MM.1S (cell line): ENCODE results near the gene WFDC6.

Experiments
- DNase-seq: peaks from one replicate; pipeline ENCODE4 v3.0.0-alpha.2; 2015
- H2AFZ ChIP-seq: fragments of 300-600 bp; sonication (generic); 2 replicates; pipeline ENCODE4 v1.6.0; 2016; ENCODE audit warnings: antibody characterized with exemption, low read length
- H3F3A ChIP-seq: fragments of 300-600 bp; sonication (generic); 2 replicates; pipeline ENCODE4 v1.6.1; 2016; ENCODE audit warnings: mild to moderate bottlenecking, antibody characterized with exemption, low read length, moderate library complexity, mixed read lengths; ENCODE audit not compliant: insufficient read depth
- H3K27ac ChIP-seq: fragments of 300-600 bp; sonication (generic); 2 replicates; pipeline ENCODE4 v1.5.1; 2016; ENCODE audit warnings: mild to moderate bottlenecking, low read length
- H3K27me3 ChIP-seq: fragments of 300-600 bp; sonication (generic); replicated peaks from 2 replicates; pipeline ENCODE4 v1.6.0; 2016; ENCODE audit warnings: low read length; ENCODE audit not compliant: insufficient read depth
- H3K36me3 ChIP-seq: fragments of 300-600 bp; sonication (generic); replicated peaks from 2 replicates; pipeline ENCODE4 v1.6.1; 2016; ENCODE audit warnings: mild to moderate bottlenecking, low read length, mixed read lengths; ENCODE audit not compliant: insufficient read depth
- H3K4me1 ChIP-seq: fragments of 300-600 bp; sonication (generic); 2 replicates; pipeline ENCODE4 v1.6.1; 2016; ENCODE audit warnings: low read length, mixed read lengths
- H3K4me2 ChIP-seq: fragments of 300-600 bp; sonication (generic); 2 replicates; pipeline ENCODE4 v1.6.0; 2016; ENCODE audit warnings: low read depth, low read length
- H3K4me3 ChIP-seq: fragments of 300-600 bp; sonication (generic); 2 replicates; pipeline ENCODE4 v1.5.1; 2016; ENCODE audit warnings: low read length, mixed read lengths
- H3K79me2 ChIP-seq: fragments of 300-600 bp; sonication (generic); 2 replicates; pipeline ENCODE4 v1.6.1; 2016; ENCODE audit warnings: mixed run types, low read length, mixed read lengths
- H3K9ac ChIP-seq: fragments of 300-600 bp; sonication (generic); 2 replicates; pipeline ENCODE4 v1.6.1; 2016; ENCODE audit warnings: low read length, mixed read lengths
- H3K9me2 ChIP-seq: fragments of 300-600 bp; sonication (generic); replicated peaks from 2 replicates; pipeline ENCODE4 v1.6.1; 2016; ENCODE audit warnings: mild to moderate bottlenecking, low read length, mixed read lengths; ENCODE audit not compliant: insufficient read depth
- H3K9me3 ChIP-seq: fragments of 300-600 bp; sonication (generic); replicated peaks from 2 replicates; pipeline ENCODE4 v1.6.1; 2016; ENCODE audit warnings: mild to moderate bottlenecking, low read length, mixed read lengths; ENCODE audit not compliant: insufficient read depth
- H4K20me1 ChIP-seq: fragments of 300-600 bp; sonication (generic); 2 replicates; pipeline ENCODE4 v1.6.1; 2016; ENCODE audit warnings: mild to moderate bottlenecking, low read length, moderate library complexity, mixed read lengths; ENCODE audit not compliant: insufficient read depth
- EZH2 ChIP-seq: fragments of 300-600 bp; sonication (generic); optimal IDR thresholded peaks from 2 replicates; pipeline ENCODE3; 2017; ENCODE audit warnings: low read depth, mild to moderate bottlenecking, antibody characterized with exemption, low read length, mixed read lengths
- EZH2phosphoT487 ChIP-seq: fragments of 300-600 bp; sonication (generic); IDR thresholded peaks from 2 replicates; pipeline ENCODE4 v1.6.1; 2018; ENCODE audit warnings: antibody characterized with exemption, low read length
- TF ChIP-seq, protein P1 (sequence below): fragments of 300-600 bp; sonication (generic); IDR thresholded peaks from 2 replicates; pipeline ENCODE4 v1.5.1; 2016; ENCODE audit warnings: antibody characterized with exemption, low read length, mixed read lengths

WFDC6 gene

DNA sequence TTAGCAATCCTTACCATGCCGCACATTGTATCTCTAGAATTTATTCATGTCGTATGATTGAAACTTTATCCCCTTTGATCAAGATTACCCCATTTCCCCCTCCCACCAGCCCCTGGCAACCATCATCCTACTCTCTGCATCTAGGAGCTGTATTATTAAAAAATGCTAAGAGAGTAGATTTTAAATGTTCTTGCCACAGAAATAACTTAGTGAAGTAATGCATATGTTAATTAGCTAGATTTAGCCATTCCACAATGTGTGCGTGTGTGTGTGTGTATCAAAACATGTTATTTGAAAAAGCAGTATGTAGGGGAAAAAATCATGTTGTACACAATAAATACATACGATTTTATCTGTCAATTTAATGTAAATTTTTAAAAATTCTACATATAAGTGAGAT is 12.0 kb downstream of the WFDC6 start:
- TF ChIP-seq EZH2 = no peak
- TF ChIP-seq EZH2phosphoT487 = no peak
- TF ChIP-seq, protein P1, sequence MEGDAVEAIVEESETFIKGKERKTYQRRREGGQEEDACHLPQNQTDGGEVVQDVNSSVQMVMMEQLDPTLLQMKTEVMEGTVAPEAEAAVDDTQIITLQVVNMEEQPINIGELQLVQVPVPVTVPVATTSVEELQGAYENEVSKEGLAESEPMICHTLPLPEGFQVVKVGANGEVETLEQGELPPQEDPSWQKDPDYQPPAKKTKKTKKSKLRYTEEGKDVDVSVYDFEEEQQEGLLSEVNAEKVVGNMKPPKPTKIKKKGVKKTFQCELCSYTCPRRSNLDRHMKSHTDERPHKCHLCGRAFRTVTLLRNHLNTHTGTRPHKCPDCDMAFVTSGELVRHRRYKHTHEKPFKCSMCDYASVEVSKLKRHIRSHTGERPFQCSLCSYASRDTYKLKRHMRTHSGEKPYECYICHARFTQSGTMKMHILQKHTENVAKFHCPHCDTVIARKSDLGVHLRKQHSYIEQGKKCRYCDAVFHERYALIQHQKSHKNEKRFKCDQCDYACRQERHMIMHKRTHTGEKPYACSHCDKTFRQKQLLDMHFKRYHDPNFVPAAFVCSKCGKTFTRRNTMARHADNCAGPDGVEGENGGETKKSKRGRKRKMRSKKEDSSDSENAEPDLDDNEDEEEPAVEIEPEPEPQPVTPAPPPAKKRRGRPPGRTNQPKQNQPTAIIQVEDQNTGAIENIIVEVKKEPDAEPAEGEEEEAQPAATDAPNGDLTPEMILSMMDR = no peak
- Histone ChIP-seq H3K4me3 (no peak overlapping the region), H3K79me2 (no peaks in the 10 kb centered on the region), H3K9me3 (no peaks in the 10 kb centered on the region), H2AFZ (no peak overlapping the region), H3F3A (no peaks in the 10 kb centered on the region), H3K4me2 (no peak overlapping the region), H3K9ac (no peak overlapping the region), H3K36me3 (no peaks in the 10 kb centered on the region), H3K27me3 (no peaks in the 10 kb centered on the region), H3K27ac (no peak overlapping the region), H3K9me2 (no peaks in the 10 kb centered on the region), H4K20me1 (no peaks in the 10 kb centered on the region), H3K4me1 (no peaks in the 10 kb centered on the region)
- DNase-seq = no peak

DNA sequence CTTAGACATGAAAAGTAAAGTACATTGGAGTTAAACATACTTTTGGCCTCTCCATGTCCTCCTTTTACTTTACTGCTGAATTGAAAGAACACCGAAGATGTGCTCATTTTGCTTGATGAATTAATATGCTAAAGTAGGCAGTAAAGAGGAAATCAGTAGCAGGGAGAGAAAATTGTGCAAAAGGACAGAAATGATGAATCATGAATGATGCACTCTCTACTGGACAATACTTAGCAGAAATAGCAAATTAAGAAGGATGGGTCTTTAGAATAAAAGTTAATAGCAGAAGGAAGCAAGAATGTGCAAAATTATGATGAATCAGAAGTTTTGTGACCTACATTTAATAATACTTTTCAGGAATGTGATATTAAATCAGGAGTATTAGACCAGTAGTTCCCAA is 15.5 kb downstream of the WFDC6 start:
- H3K9ac ChIP-seq = no peak overlapping the region
- H2AFZ ChIP-seq = no peak overlapping the region
- H3K79me2 ChIP-seq = no peaks in the 10 kb centered on the region
- no peaks in the 10 kb centered on the region for H3F3A ChIP-seq
- no peaks in the 10 kb centered on the region for H3K9me2 ChIP-seq
- no peaks in the 10 kb centered on the region for H4K20me1 ChIP-seq
- H3K9me3 ChIP-seq = no peaks in the 10 kb centered on the region
- no peak overlapping the region for H3K27ac ChIP-seq
- no peak overlapping the region for H3K4me2 ChIP-seq
- H3K4me3 ChIP-seq = no peak overlapping the region
- no peaks in the 10 kb centered on the region for H3K4me1 ChIP-seq
- H3K36me3 ChIP-seq = no peaks in the 10 kb centered on the region
- no peak for DNase-seq
- no peaks in the 10 kb centered on the region for H3K27me3 ChIP-seq
- TF ChIP-seq EZH2phosphoT487 (no peak), EZH2 (no peak)
- TF ChIP-seq, protein P1 = no peak

DNA sequence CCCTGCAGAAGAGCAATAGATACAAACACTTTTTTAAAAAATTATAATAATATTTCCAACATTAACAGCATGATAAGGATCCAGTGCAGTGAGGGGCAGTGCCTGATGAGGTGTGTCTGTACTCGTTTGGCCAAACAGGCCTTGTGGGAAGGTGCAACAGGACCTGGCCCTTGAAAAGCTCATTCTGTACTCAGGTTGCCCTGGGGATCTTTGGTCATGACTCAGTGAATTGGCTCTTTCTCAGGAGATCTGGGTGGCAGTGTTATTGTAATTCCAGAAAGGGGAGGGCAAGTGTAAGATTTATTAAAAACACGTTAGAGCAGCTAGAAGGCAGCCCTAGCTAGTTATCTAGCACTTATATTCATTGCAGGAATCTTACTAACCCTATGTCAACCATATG is 21.0 kb downstream of the WFDC6 start:
- no peak for TF ChIP-seq EZH2phosphoT487
- TF ChIP-seq EZH2 = no peak
- TF ChIP-seq, protein P1 = no peak
- Histone ChIP-seq H3K79me2 (no peaks in the 10 kb centered on the region), H3K9ac (no peak overlapping the region), H2AFZ (no peak overlapping the region), H3K36me3 (no peaks in the 10 kb centered on the region), H3K27ac (no peak overlapping the region), H3K27me3 (no peaks in the 10 kb centered on the region), H3F3A (no peaks in the 10 kb centered on the region), H3K4me2 (no peak overlapping the region), H3K4me1 (no peaks in the 10 kb centered on the region), H3K9me3 (no peaks in the 10 kb centered on the region), H4K20me1 (no peaks in the 10 kb centered on the region), H3K9me2 (no peaks in the 10 kb centered on the region), H3K4me3 (no peak overlapping the region)
- no peak for DNase-seq
